HG03097 (cell line): ENCODE results near the gene LAMC1.

Experiments
- ATAC-seq: cut with Tn5 transposase; IDR thresholded peaks from one replicate; pipeline ENCODE4 v1.9.1; 2021; ENCODE audit not compliant: unreplicated experiment, low FRiP score

Gene LAMC1

GRCh38 chr1:183023146-183023600 is at the start of gene LAMC1:
TSS of gene LAMC1 (plus strand) at chr1:183023420. CDS start at chr1:183023717, 297 bp downstream.
- ATAC-seq = peak; percentile 30

- no peak for ATAC-seq
Measured at GRCh38 chr1:182974506-182975191, 48.6 kb upstream of the LAMC1 start.

GRCh38 chr1:182977480-182977879 is 45.7 kb upstream of the LAMC1 start:
- ATAC-seq = no peak

- ATAC-seq = no peak
Measured at GRCh38 chr1:182978151-182978853, 44.9 kb upstream of the LAMC1 start.

GRCh38 chr1:182984138-182984537 is 39.1 kb upstream of the LAMC1 start:
- no peak for ATAC-seq

- no peak for ATAC-seq
Measured at GRCh38 chr1:182984621-182985020, 38.6 kb upstream of the LAMC1 start.

GRCh38 chr1:182985876-182986275 is 37.3 kb upstream of the LAMC1 start:
- no peak for ATAC-seq

- no peak for ATAC-seq
Measured at GRCh38 chr1:182990413-182991144, 32.6 kb upstream of the LAMC1 start.

GRCh38 chr1:182993746-182994145 is 29.5 kb upstream of the LAMC1 start:
- no peak for ATAC-seq

- ATAC-seq = no peak
Measured at GRCh38 chr1:182995894-182996293, 27.3 kb upstream of the LAMC1 start.

- no peak for ATAC-seq
Measured at GRCh38 chr1:182996816-182997215, 26.4 kb upstream of the LAMC1 start.

GRCh38 chr1:182998482-182998881 is 24.7 kb upstream of the LAMC1 start:
- ATAC-seq = no peak

GRCh38 chr1:183000167-183000962 is 22.9 kb upstream of the LAMC1 start:
- ATAC-seq = no peak

- ATAC-seq = no peak
Measured at GRCh38 chr1:183002267-183002666, 21.0 kb upstream of the LAMC1 start.

GRCh38 chr1:183002797-183003196 is 20.4 kb upstream of the LAMC1 start:
- ATAC-seq = no peak

- ATAC-seq = no peak
Measured at GRCh38 chr1:183003203-183003602, 20.0 kb upstream of the LAMC1 start.

- ATAC-seq = no peak
Measured at GRCh38 chr1:183004141-183004540, 19.1 kb upstream of the LAMC1 start.

GRCh38 chr1:183011859-183012258 is 11.4 kb upstream of the LAMC1 start:
- no peak for ATAC-seq

- no peak for ATAC-seq
Measured at GRCh38 chr1:183012301-183012994, 10.8 kb upstream of the LAMC1 start.

GRCh38 chr1:183019139-183019740 is 4.0 kb upstream of the LAMC1 start:
- ATAC-seq = no peak
